Measurements from ENCODE around the gene CYP2E1. TPM values are rescaled to one million over a fixed set of nuclear protein-coding genes. Genes with fewer than 3 reads are reported as not detected.
"Not testable (repeated sequence)": the region's sequence is repeated elsewhere in the genome, so short reads cannot be mapped to it uniquely, and the experiment has no call there.

The CYP2E1 gene
- total RNA-seq, 1 donor from 2014 or later: 7.7 TPM

DNA sequence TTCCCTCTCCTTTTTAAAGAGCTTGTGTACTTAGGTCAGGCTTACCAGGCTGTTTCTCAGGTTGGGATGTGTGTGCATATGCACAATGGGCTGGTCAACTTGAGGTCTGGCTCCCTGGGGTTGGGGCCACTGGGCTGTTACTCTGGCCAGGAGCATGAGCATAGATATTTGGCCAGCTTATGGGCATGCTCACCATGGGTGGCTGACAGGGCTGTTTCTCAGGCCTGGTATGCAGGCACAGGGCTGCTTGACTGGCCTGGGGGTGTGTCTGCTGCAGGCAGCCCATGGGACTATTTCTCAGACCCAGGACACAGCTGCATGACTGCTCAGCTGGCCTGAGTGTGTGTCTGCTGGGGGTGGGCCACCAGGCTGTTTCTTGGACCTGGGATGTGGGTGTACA is 38.8 kb upstream of the CYP2E1 start:
- no peak for DNase-seq (ENCODE audit: low spot score)
- H3K9me3 Mint-ChIP-seq (ENCODE audit: unreplicated experiment): peaks cover 8% of the 10 kb centered on the region
- H3K27ac Mint-ChIP-seq (ENCODE audit: unreplicated experiment): no peak overlapping the region
- TF ChIP-seq, protein P1, sequence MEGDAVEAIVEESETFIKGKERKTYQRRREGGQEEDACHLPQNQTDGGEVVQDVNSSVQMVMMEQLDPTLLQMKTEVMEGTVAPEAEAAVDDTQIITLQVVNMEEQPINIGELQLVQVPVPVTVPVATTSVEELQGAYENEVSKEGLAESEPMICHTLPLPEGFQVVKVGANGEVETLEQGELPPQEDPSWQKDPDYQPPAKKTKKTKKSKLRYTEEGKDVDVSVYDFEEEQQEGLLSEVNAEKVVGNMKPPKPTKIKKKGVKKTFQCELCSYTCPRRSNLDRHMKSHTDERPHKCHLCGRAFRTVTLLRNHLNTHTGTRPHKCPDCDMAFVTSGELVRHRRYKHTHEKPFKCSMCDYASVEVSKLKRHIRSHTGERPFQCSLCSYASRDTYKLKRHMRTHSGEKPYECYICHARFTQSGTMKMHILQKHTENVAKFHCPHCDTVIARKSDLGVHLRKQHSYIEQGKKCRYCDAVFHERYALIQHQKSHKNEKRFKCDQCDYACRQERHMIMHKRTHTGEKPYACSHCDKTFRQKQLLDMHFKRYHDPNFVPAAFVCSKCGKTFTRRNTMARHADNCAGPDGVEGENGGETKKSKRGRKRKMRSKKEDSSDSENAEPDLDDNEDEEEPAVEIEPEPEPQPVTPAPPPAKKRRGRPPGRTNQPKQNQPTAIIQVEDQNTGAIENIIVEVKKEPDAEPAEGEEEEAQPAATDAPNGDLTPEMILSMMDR (IDR thresholded peaks at IDR 0.05; ENCODE audit: unreplicated experiment): no peak
- H3K4me3 Mint-ChIP-seq (ENCODE audit: unreplicated experiment): no peak overlapping the region
- H3K27me3 Mint-ChIP-seq (ENCODE audit: unreplicated experiment): peaks cover 3% of the 10 kb centered on the region
- no peaks in the 10 kb centered on the region for H3K4me1 Mint-ChIP-seq (ENCODE audit: unreplicated experiment)
- H3K36me3 Mint-ChIP-seq (ENCODE audit: low read depth, unreplicated experiment): no peaks in the 10 kb centered on the region

DNA sequence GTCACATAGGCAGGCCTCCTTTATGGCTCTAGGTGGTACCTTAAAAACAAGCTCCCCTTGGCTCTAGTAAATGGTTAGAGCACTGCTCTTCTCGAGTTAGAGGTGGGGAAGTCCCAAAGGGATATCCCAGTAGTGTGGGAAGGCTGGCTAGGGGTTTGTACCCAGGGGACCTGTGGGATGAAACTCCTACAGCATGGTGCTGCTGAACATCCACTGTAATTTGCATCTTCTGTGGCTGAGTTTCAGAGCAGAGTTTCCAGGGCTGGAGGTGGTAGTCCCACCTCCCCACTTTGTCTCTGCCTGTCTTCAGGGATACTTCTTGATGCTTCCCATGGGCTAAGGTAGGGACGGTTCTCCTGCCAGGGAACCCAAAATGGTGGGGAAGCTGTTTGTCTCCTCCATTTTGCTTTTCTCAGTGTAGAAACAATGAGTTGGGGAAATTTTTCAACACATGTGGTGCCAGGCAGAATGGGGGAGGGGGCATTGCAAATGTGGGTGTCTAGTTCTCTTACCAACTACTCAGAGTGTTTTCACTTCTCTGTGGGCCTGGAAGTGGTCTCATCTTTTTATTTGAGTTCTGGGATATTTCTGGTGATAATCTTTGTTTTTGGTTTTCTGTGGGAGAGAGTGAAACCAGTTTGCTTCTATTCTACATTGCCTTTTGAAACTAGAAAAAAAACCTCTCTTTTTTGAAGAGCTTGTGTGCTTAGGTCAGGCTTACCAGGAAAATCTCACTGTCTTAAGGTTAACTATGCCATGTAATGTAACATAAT is 37.2 kb upstream of the CYP2E1 start:
- Mint-ChIP-seq H3K4me1 (ENCODE audit: unreplicated experiment) (no peaks in the 10 kb centered on the region), H3K9me3 (ENCODE audit: unreplicated experiment) (peaks cover 11% of the 10 kb centered on the region), H3K27me3 (ENCODE audit: unreplicated experiment) (peaks cover 2% of the 10 kb centered on the region), H3K27ac (ENCODE audit: unreplicated experiment) (no peak overlapping the region), H3K36me3 (ENCODE audit: low read depth, unreplicated experiment) (no peaks in the 10 kb centered on the region), H3K4me3 (ENCODE audit: unreplicated experiment) (no peak overlapping the region)
- DNase-seq (ENCODE audit: low spot score): no peak
- TF ChIP-seq, protein P1 (IDR thresholded peaks at IDR 0.05; ENCODE audit: unreplicated experiment): no peak

DNA sequence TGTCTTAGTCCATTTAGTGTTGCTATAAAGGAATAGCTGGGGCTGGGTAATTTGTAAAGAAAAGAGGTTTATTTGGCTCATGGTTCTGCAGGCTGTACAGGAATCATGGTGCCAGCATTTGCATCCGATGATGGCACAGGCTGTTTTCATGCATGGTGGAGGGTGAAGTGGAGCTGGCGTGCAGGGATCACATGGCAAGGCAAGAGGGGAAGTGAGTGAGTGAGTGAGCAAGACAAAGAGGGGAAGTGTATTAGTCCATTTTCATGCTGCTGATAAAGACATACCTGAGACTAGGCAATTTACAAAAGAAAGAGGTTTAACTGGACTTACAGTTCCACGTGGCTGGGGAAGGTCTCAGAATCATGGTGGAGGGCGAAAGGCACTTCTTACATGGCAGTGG is 33.6 kb upstream of the CYP2E1 start:
- not testable (repeated sequence) for H3K36me3 Mint-ChIP-seq (ENCODE audit: low read depth, unreplicated experiment); H3K27me3 Mint-ChIP-seq (ENCODE audit: unreplicated experiment); H3K27ac Mint-ChIP-seq (ENCODE audit: unreplicated experiment); H3K4me3 Mint-ChIP-seq (ENCODE audit: unreplicated experiment); H3K4me1 Mint-ChIP-seq (ENCODE audit: unreplicated experiment); DNase-seq (ENCODE audit: low spot score)
- peaks cover 22% of the 10 kb centered on the region for H3K9me3 Mint-ChIP-seq (ENCODE audit: unreplicated experiment)

DNA sequence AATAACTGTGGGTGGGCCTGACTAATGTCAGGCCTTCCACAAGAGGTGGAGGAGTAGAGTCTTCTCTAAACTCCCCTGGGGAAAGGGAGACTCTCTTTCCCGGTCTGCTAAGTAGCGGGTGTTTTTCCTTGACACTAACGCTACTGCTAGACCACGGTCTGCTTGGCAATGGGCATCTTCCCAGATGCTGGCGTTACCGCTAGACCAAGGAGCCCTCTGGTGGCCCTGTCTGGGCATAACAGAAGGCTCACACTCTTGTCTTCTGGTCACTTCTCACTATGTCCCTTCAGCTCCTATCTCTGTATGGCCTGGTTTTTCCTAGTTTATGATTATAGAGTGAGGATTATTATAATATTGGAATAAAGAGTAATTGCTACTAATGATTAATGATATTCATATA is 29.8 kb upstream of the CYP2E1 start:
- not testable (repeated sequence) for DNase-seq (ENCODE audit: low spot score); H3K27me3 Mint-ChIP-seq (ENCODE audit: unreplicated experiment); H3K4me3 Mint-ChIP-seq (ENCODE audit: unreplicated experiment); H3K4me1 Mint-ChIP-seq (ENCODE audit: unreplicated experiment); H3K27ac Mint-ChIP-seq (ENCODE audit: unreplicated experiment); H3K36me3 Mint-ChIP-seq (ENCODE audit: low read depth, unreplicated experiment)
- peaks cover 28% of the 10 kb centered on the region for H3K9me3 Mint-ChIP-seq (ENCODE audit: unreplicated experiment)

DNA sequence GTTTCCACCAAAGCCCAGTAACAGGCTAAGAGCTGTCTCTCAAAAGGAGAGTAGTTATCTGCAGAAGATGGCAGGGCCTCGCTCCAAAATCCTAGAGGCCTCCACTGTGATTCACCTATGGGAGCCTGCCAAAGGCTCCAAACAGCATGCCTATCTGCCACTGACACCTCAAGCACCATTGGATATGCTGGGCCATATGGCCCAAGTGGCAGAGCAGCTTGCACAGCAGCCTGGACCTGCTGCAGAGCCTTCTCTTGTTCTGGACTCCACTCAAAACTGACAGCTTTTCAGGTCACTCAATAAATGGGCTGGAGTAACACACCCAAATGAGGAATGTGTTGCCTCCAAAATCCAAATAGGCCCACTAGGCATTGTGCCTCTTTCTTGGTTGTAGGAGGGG is 28.0 kb upstream of the CYP2E1 start:
- not testable (repeated sequence) for DNase-seq (ENCODE audit: low spot score); H3K36me3 Mint-ChIP-seq (ENCODE audit: low read depth, unreplicated experiment); H3K27ac Mint-ChIP-seq (ENCODE audit: unreplicated experiment); H3K4me1 Mint-ChIP-seq (ENCODE audit: unreplicated experiment); H3K4me3 Mint-ChIP-seq (ENCODE audit: unreplicated experiment); H3K27me3 Mint-ChIP-seq (ENCODE audit: unreplicated experiment)
- H3K9me3 Mint-ChIP-seq (ENCODE audit: unreplicated experiment): peaks cover 23% of the 10 kb centered on the region

DNA sequence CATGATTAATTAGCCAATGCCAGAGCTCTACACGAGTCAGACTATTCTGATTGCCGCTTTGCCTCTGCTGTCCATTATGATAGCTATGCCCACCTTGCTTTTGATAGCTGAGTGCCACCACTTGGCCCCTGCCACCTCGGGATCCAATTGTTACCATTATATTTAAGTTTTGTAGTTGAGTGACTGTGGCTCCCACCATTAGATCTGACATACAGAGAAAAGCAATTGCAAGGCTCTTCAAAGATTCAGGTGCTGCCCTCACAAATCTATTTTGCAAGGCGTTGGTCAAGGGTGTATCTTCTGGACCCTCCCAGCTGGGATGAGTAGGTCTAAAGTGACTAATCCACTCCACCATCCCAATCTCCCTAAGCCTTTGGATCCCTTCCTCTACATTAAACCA is 26.3 kb upstream of the CYP2E1 start:
- H3K27ac Mint-ChIP-seq (ENCODE audit: unreplicated experiment); H3K4me1 Mint-ChIP-seq (ENCODE audit: unreplicated experiment); H3K36me3 Mint-ChIP-seq (ENCODE audit: low read depth, unreplicated experiment); H3K4me3 Mint-ChIP-seq (ENCODE audit: unreplicated experiment); DNase-seq (ENCODE audit: low spot score); H3K27me3 Mint-ChIP-seq (ENCODE audit: unreplicated experiment): not testable (repeated sequence)
- peaks cover 23% of the 10 kb centered on the region for H3K9me3 Mint-ChIP-seq (ENCODE audit: unreplicated experiment)

DNA sequence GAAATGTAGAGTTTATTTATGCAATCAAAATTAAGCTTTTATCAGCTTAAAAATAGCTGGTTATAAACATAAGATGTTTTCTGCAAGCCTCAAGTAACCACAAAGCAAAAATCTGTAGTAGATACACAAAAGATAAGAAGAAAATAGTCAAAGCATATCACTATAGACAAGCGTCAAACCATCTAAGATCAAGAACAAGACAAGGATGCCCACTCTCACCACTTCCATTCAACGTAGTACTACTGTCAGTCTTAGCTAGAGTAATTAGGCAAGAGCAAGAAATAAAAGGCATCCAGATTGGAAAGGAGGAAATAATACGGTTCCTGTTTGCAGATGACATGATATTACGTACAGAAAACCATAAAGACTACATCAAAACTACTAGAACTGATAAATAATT is 17.5 kb upstream of the CYP2E1 start:
- DNase-seq (ENCODE audit: low spot score): no peak
- Mint-ChIP-seq H3K4me1 (ENCODE audit: unreplicated experiment) (no peaks in the 10 kb centered on the region), H3K27me3 (ENCODE audit: unreplicated experiment) (no peaks in the 10 kb centered on the region), H3K4me3 (ENCODE audit: unreplicated experiment) (no peak overlapping the region), H3K36me3 (ENCODE audit: low read depth, unreplicated experiment) (no peaks in the 10 kb centered on the region), H3K9me3 (ENCODE audit: unreplicated experiment) (no peaks in the 10 kb centered on the region), H3K27ac (ENCODE audit: unreplicated experiment) (no peak overlapping the region)
- TF ChIP-seq, protein P1 (IDR thresholded peaks at IDR 0.05; ENCODE audit: unreplicated experiment): no peak
